MCF 10A (cell line): ENCODE measurements around the gene GTPBP1. TPM values are rescaled to one million over a fixed set of nuclear protein-coding genes. Genes with fewer than 3 reads are reported as not detected.

Experiments used
- BruUV-seq: library from RNA; stranded (reverse); fragments of 400-500 nt; replicated peaks from 2 replicates; lab custom pipeline; 2021; lab: Mats Ljungman, UMichigan
- CTCF ChIA-PET: fragments of 300-600 bp; sonication (Branson Sonifier 250); formaldehyde crosslinking; extraction: SDS; loops from one replicate; lab custom pipeline; 2021; ENCODE audit warnings: antibody characterized with exemption, inconsistent platforms; lab: Yijun Ruan, JAX
- POLR2A ChIA-PET: fragments of 300-600, 350-650 bp; sonication (Branson Sonifier 250); formaldehyde crosslinking; extraction: SDS; loops from one replicate; lab custom pipeline; 2020; ENCODE audit warnings: antibody characterized with exemption, inconsistent platforms; lab: Yijun Ruan, JAX
- DNase-seq: peaks from one replicate; pipeline ENCODE4 v3.0.0-alpha.2; 2018; ENCODE audit not compliant: unreplicated experiment
- H3K27ac Mint-ChIP-seq: one replicate; pipeline ENCODE4 v1.8.0; 2022; ENCODE audit warnings: mild to moderate bottlenecking, low read depth, mixed read lengths; ENCODE audit not compliant: unreplicated experiment
- H3K27me3 Mint-ChIP-seq: one replicate; pipeline ENCODE4 v1.8.0; 2022; ENCODE audit warnings: mixed read lengths; ENCODE audit not compliant: insufficient read depth, unreplicated experiment
- H3K36me3 Mint-ChIP-seq: one replicate; pipeline ENCODE4 v1.8.0; 2022; ENCODE audit warnings: mild to moderate bottlenecking, moderate library complexity, mixed read lengths; ENCODE audit not compliant: insufficient read depth, unreplicated experiment
- H3K4me1 Mint-ChIP-seq: one replicate; pipeline ENCODE4 v1.8.0; 2022; ENCODE audit warnings: mixed read lengths; ENCODE audit not compliant: insufficient read depth, unreplicated experiment
- H3K4me3 Mint-ChIP-seq: one replicate; pipeline ENCODE4 v1.8.0; 2022; ENCODE audit warnings: mild to moderate bottlenecking, moderate library complexity, mixed read lengths; ENCODE audit not compliant: unreplicated experiment
- H3K9me3 Mint-ChIP-seq: one replicate; pipeline ENCODE4 v1.8.0; 2022; ENCODE audit warnings: mixed read lengths; ENCODE audit not compliant: unreplicated experiment
- CTCF ChIP-seq: fragments of 200-600 bp; IDR thresholded peaks from one replicate; pipeline ENCODE4 v1.8.0; 2022; ENCODE audit warnings: antibody characterized with exemption, mild to moderate bottlenecking; ENCODE audit not compliant: unreplicated experiment
- intact Hi-C: fragments of 100-400 bp; cut with micrococcal nuclease; formaldehyde crosslinking; loops from 2 replicates; pipeline ENCODE4 v1.14.1; 2022
- total RNA-seq: library from RNA; stranded (reverse); gene quantifications from 2 replicates; pipeline ENCODE4 v1.2.3, GENCODE V29; 2022

GTPBP1 gene
- total RNA-seq, 1 experiment from 2014 or later = 62.5 TPM

DNA sequence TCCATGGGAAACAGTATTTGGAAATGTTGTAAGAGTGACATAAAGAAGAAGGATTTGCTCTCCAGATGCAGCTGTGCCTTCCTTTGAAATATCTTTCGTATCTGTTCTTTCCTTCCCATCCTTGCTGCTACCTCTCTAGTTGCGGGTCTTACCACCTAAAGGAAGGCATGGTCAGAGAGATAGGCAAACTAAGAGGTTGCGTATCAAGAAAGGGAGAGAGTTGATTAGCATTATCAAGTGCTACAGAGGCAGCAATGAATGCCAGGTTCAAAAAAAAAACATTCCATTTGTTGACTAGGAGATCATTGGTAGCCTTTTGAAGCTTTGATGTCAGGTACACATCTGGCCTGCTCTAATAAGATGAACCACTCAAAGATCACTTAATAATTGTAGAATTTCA is 4.6 kb downstream of the GTPBP1 start:
- Mint-ChIP-seq H3K4me1 (peaks cover 20% of the 10 kb centered on the region), H3K27ac (no peak overlapping the region), H3K9me3 (no peaks in the 10 kb centered on the region), H3K4me3 (no peak overlapping the region), H3K27me3 (no peaks in the 10 kb centered on the region), H3K36me3 (peaks cover 15% of the 10 kb centered on the region)
- intact Hi-C loops = no loop called here
- no peak for TF ChIP-seq CTCF
- no TSS peak for BruUV-seq
- DNase-seq = no peak
- ChIA-PET CTCF (interaction anchor here (0.5 to 0.9 kb wide), 2 partner anchors 47 to 57 kb away, joined by 3 to 4 read pairs; no protein-coding TSS in a partner anchor), POLR2A (interaction anchor here (1.0 to 1.6 kb wide), 2 partner anchors 8 to 11 kb away, joined by 5 to 7 read pairs; no protein-coding TSS in a partner anchor)

DNA sequence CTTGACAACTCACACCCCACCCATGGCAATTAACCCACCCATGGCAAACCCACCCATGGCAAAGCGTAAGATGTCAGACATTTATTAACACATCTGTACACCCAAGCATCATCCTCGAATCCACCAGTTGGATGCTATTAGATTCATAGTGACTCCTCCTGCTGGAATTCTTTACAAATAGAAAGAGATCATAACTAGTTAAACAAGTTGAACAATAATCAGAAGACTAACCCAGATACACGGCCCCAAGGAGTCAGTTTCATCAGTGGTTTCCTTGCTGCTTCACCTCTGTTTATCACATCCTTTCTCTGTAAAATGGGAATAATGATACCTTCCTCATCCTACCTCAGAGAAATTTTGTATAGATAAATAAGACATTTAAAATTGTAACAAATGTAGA is 5.1 kb downstream of the GTPBP1 start:
- Mint-ChIP-seq H3K4me3 (no peak overlapping the region), H3K27me3 (no peaks in the 10 kb centered on the region), H3K27ac (no peak overlapping the region), H3K4me1 (peaks cover 20% of the 10 kb centered on the region), H3K36me3 (peaks cover 15% of the 10 kb centered on the region), H3K9me3 (no peaks in the 10 kb centered on the region)
- ChIA-PET CTCF (interaction anchor here (0.5 kb wide), 1 partner anchor 47 kb away, joined by 4 read pairs; no protein-coding TSS in a partner anchor), POLR2A (interaction anchor here (0.7 to 1.6 kb wide), 2 partner anchors 11 to 94 kb away, joined by 3 to 7 read pairs; no protein-coding TSS in a partner anchor)
- DNase-seq = no peak
- intact Hi-C loops = no loop called here
- no peak for TF ChIP-seq CTCF
- no TSS peak for BruUV-seq

DNA sequence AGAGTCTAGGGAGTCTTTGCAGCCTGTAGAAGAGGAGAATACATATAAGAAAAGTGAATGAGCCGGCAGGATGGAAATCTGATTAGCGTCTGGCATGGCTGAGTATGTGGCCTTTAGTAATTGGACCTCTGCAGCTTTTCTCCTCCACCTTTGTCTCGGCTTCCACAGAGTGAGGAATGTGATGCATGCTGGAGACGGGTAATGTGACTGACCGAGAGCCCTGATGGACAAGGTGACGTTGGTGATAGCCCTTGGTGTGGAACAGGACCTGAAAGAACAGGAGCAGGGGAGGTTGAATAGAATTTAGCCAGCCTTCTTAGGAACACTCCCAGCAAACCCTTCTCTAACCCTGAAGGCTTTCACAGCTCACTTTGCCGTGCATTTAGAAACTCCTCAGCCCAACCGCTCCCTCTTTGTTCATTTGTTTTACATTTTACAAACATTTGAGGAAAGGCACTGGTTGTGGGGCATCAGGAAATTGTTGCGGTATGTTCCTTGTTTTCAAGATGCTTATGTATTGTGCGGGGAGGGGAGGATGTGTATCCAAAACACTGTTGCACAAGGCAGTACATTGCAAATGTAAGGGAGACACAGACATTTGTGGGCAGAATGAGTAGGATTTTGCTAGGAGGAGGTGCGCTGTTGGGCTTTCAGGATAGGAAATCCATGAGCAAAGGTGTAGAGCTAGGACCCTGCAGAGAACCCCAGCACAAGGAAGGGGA is 6.9 kb downstream of the GTPBP1 start:
- Mint-ChIP-seq H3K4me3 (no peak overlapping the region), H3K4me1 (peaks cover 16% of the 10 kb centered on the region), H3K27ac (no peak overlapping the region), H3K36me3 (peaks cover 18% of the 10 kb centered on the region), H3K9me3 (no peaks in the 10 kb centered on the region), H3K27me3 (no peaks in the 10 kb centered on the region)
- DNase-seq = no peak
- CTCF ChIA-PET = no interaction called here
- no peak for TF ChIP-seq CTCF
- POLR2A ChIA-PET = interaction anchor here (0.5 to 1.0 kb wide), 2 partner anchors 13 to 204 kb away, joined by 3 read pairs; no protein-coding TSS in a partner anchor
- no TSS peak for BruUV-seq
- intact Hi-C loops = no loop called here

- Mint-ChIP-seq H3K27me3 (no peaks in the 10 kb centered on the region), H3K4me1 (peaks cover 16% of the 10 kb centered on the region), H3K36me3 (peaks cover 20% of the 10 kb centered on the region), H3K9me3 (no peaks in the 10 kb centered on the region), H3K27ac (no peak overlapping the region), H3K4me3 (no peak overlapping the region)
- no peak for DNase-seq
- ChIA-PET CTCF (no interaction called here), POLR2A (interaction anchor here (1.2 to 1.5 kb wide), 3 partner anchors 8 to 25 kb away, joined by 3 to 6 read pairs (median 6); partner anchors contain the start of gene GTPBP1)
- no peak for TF ChIP-seq CTCF
- intact Hi-C loops = no loop called here
- no TSS peak for BruUV-seq
These were observed 8.2 kb downstream of the GTPBP1 start for GRCh38 chr22:38713921-38714320.
